Measurements from ENCODE around the gene TMC1. TPM values are rescaled to one million over a fixed set of nuclear protein-coding genes. Genes with fewer than 3 reads are reported as not detected.

The TMC1 gene
- total and polyA plus RNA-seq, 12 donors, result 0.01 to 0.67 (median 0.43) TPM; not detected in 6

DNA sequence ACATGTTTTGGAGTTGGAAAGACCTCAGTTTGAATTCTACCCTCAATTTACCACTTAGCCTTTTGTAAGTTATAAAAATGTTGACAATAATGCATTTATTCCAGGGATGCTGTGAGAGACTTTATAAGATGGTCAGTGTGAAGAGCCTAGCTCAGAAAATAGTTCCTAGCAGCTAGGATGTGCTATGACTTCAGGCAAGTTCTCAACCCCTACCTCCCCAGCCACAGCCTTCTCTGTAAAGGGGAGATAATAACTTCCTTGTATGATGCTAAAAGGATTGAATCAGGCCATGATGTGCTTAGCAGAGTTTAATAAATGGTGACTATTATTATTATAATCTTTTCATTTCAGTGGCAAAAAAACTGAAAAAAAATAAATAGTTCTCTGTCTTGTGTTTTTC lies 353.8 kb downstream of the TMC1 start:
- Histone ChIP-seq H3K36me3 (no peaks in the 10 kb centered on the region), H3K27me3 (no peaks in the 10 kb centered on the region), H3K27ac (no peak overlapping the region), H3K9me3 (peaks cover 0 to 8% (median 0%) of the 10 kb centered on the region in 11 donors), H3K4me3 (no peak overlapping the region), H3K4me1 (peaks cover 0 to 19% (median 3%) of the 10 kb centered on the region in 9 donors)
- ATAC-seq (no peak), DNase-seq (no peak)
- TF ChIP-seq, protein P1, sequence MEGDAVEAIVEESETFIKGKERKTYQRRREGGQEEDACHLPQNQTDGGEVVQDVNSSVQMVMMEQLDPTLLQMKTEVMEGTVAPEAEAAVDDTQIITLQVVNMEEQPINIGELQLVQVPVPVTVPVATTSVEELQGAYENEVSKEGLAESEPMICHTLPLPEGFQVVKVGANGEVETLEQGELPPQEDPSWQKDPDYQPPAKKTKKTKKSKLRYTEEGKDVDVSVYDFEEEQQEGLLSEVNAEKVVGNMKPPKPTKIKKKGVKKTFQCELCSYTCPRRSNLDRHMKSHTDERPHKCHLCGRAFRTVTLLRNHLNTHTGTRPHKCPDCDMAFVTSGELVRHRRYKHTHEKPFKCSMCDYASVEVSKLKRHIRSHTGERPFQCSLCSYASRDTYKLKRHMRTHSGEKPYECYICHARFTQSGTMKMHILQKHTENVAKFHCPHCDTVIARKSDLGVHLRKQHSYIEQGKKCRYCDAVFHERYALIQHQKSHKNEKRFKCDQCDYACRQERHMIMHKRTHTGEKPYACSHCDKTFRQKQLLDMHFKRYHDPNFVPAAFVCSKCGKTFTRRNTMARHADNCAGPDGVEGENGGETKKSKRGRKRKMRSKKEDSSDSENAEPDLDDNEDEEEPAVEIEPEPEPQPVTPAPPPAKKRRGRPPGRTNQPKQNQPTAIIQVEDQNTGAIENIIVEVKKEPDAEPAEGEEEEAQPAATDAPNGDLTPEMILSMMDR (IDR thresholded peaks at IDR 0.05), result no peak
- intact Hi-C loops (cut with DNase I), result no loop called here

DNA sequence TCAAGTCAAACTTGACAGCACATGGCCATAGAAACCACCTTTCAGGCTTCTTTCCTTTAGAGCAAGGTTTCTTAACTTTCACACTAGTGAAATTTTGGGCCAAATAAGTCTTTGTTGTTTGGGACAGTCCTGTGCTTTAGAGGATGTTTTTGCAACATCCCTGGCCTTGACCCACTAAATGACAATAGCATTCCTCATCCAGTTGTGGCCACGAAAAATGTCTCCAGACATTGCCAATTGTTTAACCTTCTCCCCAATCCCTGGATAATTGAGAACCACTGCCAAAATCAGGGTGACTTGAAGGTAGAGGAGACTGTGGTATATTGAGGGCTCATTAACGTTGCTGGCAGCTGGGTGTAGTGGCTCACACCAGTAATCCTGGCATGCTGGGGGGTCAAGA lies 359.4 kb downstream of the TMC1 start:
- ATAC-seq (no peak), DNase-seq (no peak)
- H3K27ac ChIP-seq, result no peak overlapping the region
- H3K9me3 ChIP-seq, result peaks cover 0 to 8% (median 0%) of the 10 kb centered on the region in 11 donors
- H3K4me3 ChIP-seq, result no peak overlapping the region
- 57 to 75% methylated on average over 2 of the region's 2 CpGs for WGBS, 2 donors
- peaks cover 0 to 19% (median 0%) of the 10 kb centered on the region in 9 donors for H3K4me1 ChIP-seq
- intact Hi-C loops (cut with DNase I), result no loop called here
- TF ChIP-seq, protein P1 (IDR thresholded peaks at IDR 0.05), result no peak
- no peaks in the 10 kb centered on the region for H3K36me3 ChIP-seq
- no peaks in the 10 kb centered on the region for H3K27me3 ChIP-seq

DNA sequence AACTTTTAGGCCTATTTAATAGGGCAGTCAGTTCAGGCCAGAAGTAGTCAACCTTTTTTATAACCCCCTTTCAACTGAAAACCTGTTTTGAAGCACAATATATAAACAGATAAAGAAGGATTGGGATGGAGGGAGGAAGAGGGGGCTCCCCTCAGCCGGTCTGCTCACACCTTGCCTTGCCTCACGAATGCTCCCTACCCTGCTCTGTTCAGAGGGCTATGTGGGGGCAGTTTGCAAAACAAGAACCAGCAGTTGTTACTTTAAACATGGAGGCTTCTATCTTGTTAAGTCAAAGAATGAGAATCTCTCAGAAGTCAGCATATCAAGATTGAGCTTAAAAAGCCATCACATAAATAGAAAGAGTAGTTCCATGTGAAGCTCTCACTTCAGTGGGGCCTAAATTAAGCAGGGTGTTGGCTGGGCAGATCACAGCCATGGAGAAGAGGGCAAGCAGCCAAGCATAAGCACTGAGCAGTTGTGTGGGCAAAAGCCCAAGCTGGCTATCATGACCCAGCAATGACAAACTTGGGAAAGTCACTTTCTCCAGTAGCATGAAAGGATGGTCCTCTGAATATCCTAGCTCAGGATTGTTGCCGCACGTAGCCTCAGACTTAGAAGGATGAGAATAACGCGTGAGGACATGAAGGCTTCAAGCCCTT lies 360.8 kb downstream of the TMC1 start:
- no peaks in the 10 kb centered on the region for H3K27me3 ChIP-seq
- H3K4me3 ChIP-seq, result no peak overlapping the region
- no peaks in the 10 kb centered on the region for H3K36me3 ChIP-seq
- TF ChIP-seq, protein P1 (IDR thresholded peaks at IDR 0.05), result no peak
- 70 to 73% methylated on average over 6 of the region's 6 CpGs for WGBS, 2 donors
- H3K9me3 ChIP-seq, result peaks cover 0 to 8% (median 0%) of the 10 kb centered on the region in 11 donors
- H3K27ac ChIP-seq, result peak overlapping the region in 8 of 10 donors; percentile 5 to 79 (median 70)
- peak; percentile 94 to 100 (median 98) for ATAC-seq
- H3K4me1 ChIP-seq, result peaks cover 0 to 19% (median 0%) of the 10 kb centered on the region in 9 donors
- peak; percentile 40 to 73 for DNase-seq
- intact Hi-C loops (cut with DNase I), result no loop called here

DNA sequence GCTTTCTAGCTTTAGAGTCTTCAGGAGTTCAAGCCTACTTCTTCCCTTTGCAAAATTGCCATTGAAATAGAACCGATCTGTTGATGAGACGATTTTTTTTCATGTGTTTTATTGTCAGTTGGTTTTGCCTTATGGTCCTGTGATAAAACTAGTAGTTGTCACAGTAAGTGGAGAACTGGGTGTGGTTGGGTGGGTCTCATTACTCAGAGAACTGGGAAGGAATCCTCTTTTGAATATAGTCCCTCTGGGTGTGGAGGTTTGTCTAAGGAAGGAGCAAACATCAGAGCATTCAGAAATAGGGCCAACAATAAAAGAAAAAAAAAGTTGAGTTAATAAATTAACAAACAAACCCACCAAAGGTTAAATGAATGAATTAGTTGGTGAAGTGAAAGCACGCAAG lies 362.5 kb downstream of the TMC1 start:
- Histone ChIP-seq H3K9me3 (peaks cover 0 to under 1% (median 0%) of the 10 kb centered on the region in 11 donors), H3K4me3 (no peak overlapping the region), H3K4me1 (peaks cover 0 to 19% (median 0%) of the 10 kb centered on the region in 9 donors), H3K27me3 (no peaks in the 10 kb centered on the region), H3K36me3 (no peaks in the 10 kb centered on the region), H3K27ac (no peak overlapping the region)
- ATAC-seq (no peak), DNase-seq (no peak)
- WGBS, 2 donors, result 81 to 93% methylated on average over 3 of the region's 3 CpGs
- intact Hi-C loops (cut with DNase I), result no loop called here
- TF ChIP-seq, protein P1 (IDR thresholded peaks at IDR 0.05), result no peak
